ENCODE measurements around the gene DSE.
"Not testable (repeated sequence)": the region's sequence is repeated elsewhere in the genome, so short reads cannot be mapped to it uniquely, and the experiment has no call there.

The DSE gene

GRCh38 chr6:116370760-116371119 lies at the start of gene DSE:
Gene DSE (plus strand): TSS chr6:116370947. CDS start chr6:116399251, 28,304 bp downstream.
- Mint-ChIP-seq H3K27me3 (peaks cover 20% of the 10 kb centered on the region), H3K36me3 (no peaks in the 10 kb centered on the region), H3K27ac (no peak within 1 kb of the TSS)

GRCh38 chr6:116321933-116322332 lies 48.8 kb upstream of the DSE start:
- H3K4me3 Mint-ChIP-seq, H3K27me3 Mint-ChIP-seq, H3K27ac Mint-ChIP-seq, H3K4me1 Mint-ChIP-seq, H3K36me3 Mint-ChIP-seq, H3K9me3 Mint-ChIP-seq: not testable (repeated sequence)

More at GRCh38 chr6:116370760-116371119, at the start of gene DSE:
- Mint-ChIP-seq H3K9me3 (no peaks in the 10 kb centered on the region), H3K4me3 (peak within 1 kb of the TSS; percentile 86), H3K4me1 (peaks cover 10% of the 10 kb centered on the region)

DNA sequence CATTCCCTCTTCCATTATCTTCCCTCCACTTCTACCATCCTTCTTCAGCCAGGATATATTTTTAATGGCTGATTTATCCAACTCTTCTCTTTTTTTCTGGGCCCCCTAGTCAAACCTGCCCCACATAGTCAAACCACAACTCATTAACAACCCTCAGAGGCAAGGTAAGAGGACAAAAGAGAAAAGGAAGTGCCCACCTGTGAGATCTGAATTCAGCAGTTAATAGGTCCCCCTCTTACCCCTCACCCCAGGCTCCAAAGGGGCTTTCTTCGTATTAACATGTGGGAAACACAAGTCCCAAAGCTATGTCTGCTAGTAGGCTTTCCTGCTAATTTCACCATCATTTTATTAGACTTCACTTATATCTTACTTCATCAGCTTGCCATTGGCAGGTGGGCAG lies 46.9 kb upstream of the DSE start:
- H3K27ac Mint-ChIP-seq, result no peak overlapping the region
- no peaks in the 10 kb centered on the region for H3K36me3 Mint-ChIP-seq
- H3K9me3 Mint-ChIP-seq, result no peaks in the 10 kb centered on the region
- H3K4me3 Mint-ChIP-seq, result no peak overlapping the region
- no peaks in the 10 kb centered on the region for H3K27me3 Mint-ChIP-seq
- H3K4me1 Mint-ChIP-seq, result no peaks in the 10 kb centered on the region

- not testable (repeated sequence) for H3K36me3 Mint-ChIP-seq, H3K27ac Mint-ChIP-seq, H3K4me1 Mint-ChIP-seq, H3K4me3 Mint-ChIP-seq, H3K9me3 Mint-ChIP-seq, H3K27me3 Mint-ChIP-seq
Measured at GRCh38 chr6:116325634-116326132, 45.1 kb upstream of the DSE start.

DNA sequence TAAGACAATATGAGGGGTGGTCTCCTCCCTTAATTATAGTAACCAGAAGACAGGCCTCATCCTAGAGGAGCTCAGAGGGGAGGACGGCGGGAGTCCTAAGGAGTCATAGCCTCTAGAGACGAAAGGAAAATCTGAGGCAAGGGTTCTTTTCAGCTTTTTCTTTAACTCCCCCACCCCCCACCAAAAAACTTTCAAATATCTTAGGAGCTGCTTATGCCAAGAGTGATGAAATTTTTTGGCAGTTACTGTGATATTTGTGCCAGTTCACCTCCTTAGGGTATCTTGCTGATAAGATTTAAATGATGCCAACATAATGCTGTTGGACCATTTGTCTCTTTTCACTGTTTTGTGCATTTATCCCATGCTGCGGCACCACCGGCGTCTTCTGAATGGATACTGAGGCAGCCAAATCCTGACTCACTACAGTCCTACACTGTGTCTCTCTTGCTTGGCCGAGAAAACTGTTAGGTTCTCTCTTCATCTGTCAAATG lies 44.5 kb upstream of the DSE start:
- Mint-ChIP-seq H3K4me1 (no peaks in the 10 kb centered on the region), H3K9me3 (no peaks in the 10 kb centered on the region), H3K27me3 (no peaks in the 10 kb centered on the region), H3K36me3 (no peaks in the 10 kb centered on the region), H3K27ac (no peak overlapping the region), H3K4me3 (no peak overlapping the region)

GRCh38 chr6:116326996-116327395 lies 43.8 kb upstream of the DSE start:
- no peak overlapping the region for H3K4me3 Mint-ChIP-seq
- H3K27ac Mint-ChIP-seq, result no peak overlapping the region
- no peaks in the 10 kb centered on the region for H3K4me1 Mint-ChIP-seq
- no peaks in the 10 kb centered on the region for H3K27me3 Mint-ChIP-seq
- H3K9me3 Mint-ChIP-seq, result no peaks in the 10 kb centered on the region
- H3K36me3 Mint-ChIP-seq, result no peaks in the 10 kb centered on the region

- no peaks in the 10 kb centered on the region for H3K27me3 Mint-ChIP-seq
- no peak overlapping the region for H3K27ac Mint-ChIP-seq
- H3K9me3 Mint-ChIP-seq, result no peaks in the 10 kb centered on the region
- no peaks in the 10 kb centered on the region for H3K4me1 Mint-ChIP-seq
- H3K4me3 Mint-ChIP-seq, result no peak overlapping the region
- H3K36me3 Mint-ChIP-seq, result no peaks in the 10 kb centered on the region
Measured at GRCh38 chr6:116327803-116328527, 42.8 kb upstream of the DSE start.

DNA sequence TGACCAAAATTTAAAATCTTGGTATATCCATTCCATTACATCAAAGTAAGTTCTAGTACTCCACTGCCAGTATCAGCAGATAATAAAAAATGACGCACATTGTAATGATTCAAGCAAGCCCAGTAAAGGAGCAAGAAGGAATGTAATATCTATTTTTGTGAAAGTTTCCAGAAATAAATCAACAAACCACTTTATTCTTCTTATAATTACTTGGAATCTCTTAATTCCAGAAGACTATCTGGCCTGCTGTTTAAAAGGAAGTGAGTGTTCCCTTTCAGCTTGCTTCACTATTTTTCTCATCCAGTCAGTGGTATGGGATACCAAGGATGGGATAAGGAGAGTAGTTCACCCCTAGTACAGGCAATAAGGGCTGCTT lies 42.2 kb upstream of the DSE start:
- Mint-ChIP-seq H3K27ac (no peak overlapping the region), H3K36me3 (no peaks in the 10 kb centered on the region), H3K4me1 (no peaks in the 10 kb centered on the region), H3K9me3 (no peaks in the 10 kb centered on the region), H3K27me3 (no peaks in the 10 kb centered on the region), H3K4me3 (no peak overlapping the region)

DNA sequence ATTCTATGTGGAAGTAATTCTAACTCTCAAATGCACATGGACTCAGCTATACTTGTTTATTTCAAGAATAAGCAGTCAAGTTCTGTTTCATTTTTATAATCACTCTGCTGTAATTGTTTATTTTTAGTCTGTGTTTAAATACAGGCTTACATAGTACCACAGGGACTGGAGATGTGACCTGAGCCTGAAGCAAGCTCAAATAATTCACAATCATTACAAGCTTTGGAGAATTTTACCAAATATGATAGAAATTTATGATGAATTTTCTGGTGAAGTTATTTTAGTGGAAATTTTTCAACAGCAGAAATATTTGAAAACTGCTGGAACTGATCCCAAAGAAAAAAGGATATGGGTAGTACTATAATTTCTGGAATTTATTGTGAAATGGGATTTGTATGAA lies 41.6 kb upstream of the DSE start:
- Mint-ChIP-seq H3K4me1 (no peaks in the 10 kb centered on the region), H3K27ac (no peak overlapping the region), H3K27me3 (no peaks in the 10 kb centered on the region), H3K9me3 (no peaks in the 10 kb centered on the region), H3K36me3 (no peaks in the 10 kb centered on the region), H3K4me3 (no peak overlapping the region)

- Mint-ChIP-seq H3K36me3 (no peaks in the 10 kb centered on the region), H3K4me1 (no peaks in the 10 kb centered on the region), H3K27me3 (no peaks in the 10 kb centered on the region), H3K27ac (no peak overlapping the region), H3K9me3 (peaks cover 10% of the 10 kb centered on the region), H3K4me3 (no peak overlapping the region)
Measured at GRCh38 chr6:116330511-116330910, 40.2 kb upstream of the DSE start.

DNA sequence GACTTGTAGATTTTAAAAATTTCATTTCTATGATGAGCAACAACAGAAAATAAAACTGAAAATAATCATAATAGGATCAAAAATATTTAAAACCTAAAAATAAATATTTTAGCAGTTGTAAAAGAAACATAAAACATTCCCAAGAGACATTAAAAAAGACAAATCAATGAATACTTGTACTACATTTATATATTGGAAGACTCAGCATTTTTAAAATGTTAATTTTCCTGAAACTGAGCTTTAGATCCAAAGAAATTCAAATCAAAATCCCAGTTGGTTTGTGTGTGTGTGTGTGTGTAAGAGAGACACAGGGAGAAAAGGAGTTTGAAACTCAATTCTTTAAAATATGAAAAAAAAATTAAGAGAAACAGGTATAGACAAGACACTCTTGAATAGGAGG lies 38.7 kb upstream of the DSE start:
- Mint-ChIP-seq H3K4me3 (no peak overlapping the region), H3K4me1 (no peaks in the 10 kb centered on the region), H3K9me3 (peaks cover 10% of the 10 kb centered on the region), H3K27me3 (no peaks in the 10 kb centered on the region), H3K27ac (no peak overlapping the region), H3K36me3 (no peaks in the 10 kb centered on the region)

- H3K4me3 Mint-ChIP-seq, H3K27ac Mint-ChIP-seq, H3K9me3 Mint-ChIP-seq, H3K4me1 Mint-ChIP-seq, H3K36me3 Mint-ChIP-seq, H3K27me3 Mint-ChIP-seq: not testable (repeated sequence)
Measured at GRCh38 chr6:116334638-116335409, 35.9 kb upstream of the DSE start.

GRCh38 chr6:116335612-116336215 lies 35.0 kb upstream of the DSE start:
- Mint-ChIP-seq H3K27me3 (no peaks in the 10 kb centered on the region), H3K4me3 (no peak overlapping the region), H3K27ac (no peak overlapping the region), H3K4me1 (no peaks in the 10 kb centered on the region), H3K36me3 (no peaks in the 10 kb centered on the region), H3K9me3 (peaks cover 10% of the 10 kb centered on the region)

- no peaks in the 10 kb centered on the region for H3K27me3 Mint-ChIP-seq
- H3K9me3 Mint-ChIP-seq, result peaks cover 10% of the 10 kb centered on the region
- peaks cover 8% of the 10 kb centered on the region for H3K36me3 Mint-ChIP-seq
- no peak overlapping the region for H3K4me3 Mint-ChIP-seq
- no peaks in the 10 kb centered on the region for H3K4me1 Mint-ChIP-seq
- H3K27ac Mint-ChIP-seq, result no peak overlapping the region
Measured at GRCh38 chr6:116338943-116339342, 31.8 kb upstream of the DSE start.

DNA sequence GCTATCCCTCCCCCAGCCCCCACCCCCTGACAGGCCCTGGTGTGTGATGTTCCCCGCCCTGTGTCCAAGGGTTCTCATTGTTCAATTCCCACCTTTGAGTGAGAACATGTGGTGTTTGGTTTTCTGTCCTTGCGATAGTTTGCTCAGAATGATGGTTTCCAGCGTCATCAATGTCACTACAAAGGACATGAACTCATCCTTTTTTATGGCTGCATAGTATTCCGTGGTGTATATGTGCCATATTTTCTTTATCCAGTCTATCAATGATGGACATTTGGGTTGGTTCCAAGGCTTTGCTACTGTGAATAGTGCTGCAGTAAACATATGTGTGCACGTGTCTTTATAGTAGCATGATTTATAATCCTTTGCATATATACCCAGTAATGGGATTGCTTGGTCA lies 30.1 kb upstream of the DSE start:
- not testable (repeated sequence) for H3K27me3 Mint-ChIP-seq, H3K4me1 Mint-ChIP-seq, H3K9me3 Mint-ChIP-seq, H3K27ac Mint-ChIP-seq, H3K36me3 Mint-ChIP-seq, H3K4me3 Mint-ChIP-seq

DNA sequence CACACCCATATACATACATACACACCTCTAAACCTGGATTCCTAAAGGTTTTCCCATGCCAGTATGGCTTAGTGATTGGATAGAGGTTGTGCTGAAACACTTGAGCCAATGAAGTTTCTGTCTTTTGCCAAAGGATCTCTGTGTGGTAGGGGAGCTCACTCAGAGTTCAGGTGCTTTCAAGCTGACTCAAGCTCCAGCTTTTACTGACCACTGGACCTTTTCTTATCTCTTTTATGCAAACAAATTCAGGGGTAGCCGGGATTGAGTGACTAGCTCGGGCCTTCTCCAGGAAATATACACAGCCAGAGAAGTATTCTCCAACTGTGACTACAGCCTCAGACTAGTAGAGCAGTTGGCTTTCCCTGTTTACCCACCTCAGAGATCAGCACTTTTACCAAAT lies 21.5 kb upstream of the DSE start:
- no peaks in the 10 kb centered on the region for H3K4me1 Mint-ChIP-seq
- H3K4me3 Mint-ChIP-seq, result no peak overlapping the region
- no peaks in the 10 kb centered on the region for H3K36me3 Mint-ChIP-seq
- no peaks in the 10 kb centered on the region for H3K9me3 Mint-ChIP-seq
- no peak overlapping the region for H3K27ac Mint-ChIP-seq
- H3K27me3 Mint-ChIP-seq, result no peaks in the 10 kb centered on the region

Data from activated naive CD4-positive, alpha-beta T cell treated with anti-CD3 and anti-CD28 coated beads, Interleukin-2, amount 50 U/mL, for 24 hours (primary cell).